Measurements from ENCODE around the gene MTHFD1L. TPM values are rescaled to one million over a fixed set of nuclear protein-coding genes. Genes with fewer than 3 reads are reported as not detected.
"Not testable (repeated sequence)": the region's sequence is repeated elsewhere in the genome, so short reads cannot be mapped to it uniquely, and the experiment has no call there.

Gene MTHFD1L
- total RNA-seq, 4 donors from 2014 or later: 4.3 to 23.1 (median 4.7) TPM

DNA sequence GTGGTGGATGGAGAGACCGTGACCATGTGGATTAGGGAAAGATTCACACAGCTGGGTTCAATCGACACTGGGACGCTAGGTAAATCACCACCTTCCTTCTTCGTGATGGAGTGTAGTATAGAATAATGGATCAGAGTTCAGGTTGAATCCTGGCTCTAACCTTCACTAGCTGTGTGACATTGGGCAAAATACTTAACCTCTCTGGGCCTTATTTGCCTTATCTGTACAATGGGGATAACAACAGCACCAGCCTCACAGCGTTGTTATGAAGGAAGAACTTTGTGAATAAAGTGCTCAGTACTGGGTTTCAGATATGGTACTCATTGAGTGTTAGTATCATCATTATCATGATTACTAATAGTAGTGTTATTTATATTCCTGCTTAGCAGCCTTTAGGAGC is 248.1 kb downstream of the MTHFD1L start:
- DNase-seq: no peak
- H3K4me1 ChIP-seq: no peaks in the 10 kb centered on the region
- H3K27me3 ChIP-seq: no peaks in the 10 kb centered on the region
- no peak overlapping the region for H3K27ac ChIP-seq
- no peaks in the 10 kb centered on the region for H3K36me3 ChIP-seq
- TF ChIP-seq, protein P1, sequence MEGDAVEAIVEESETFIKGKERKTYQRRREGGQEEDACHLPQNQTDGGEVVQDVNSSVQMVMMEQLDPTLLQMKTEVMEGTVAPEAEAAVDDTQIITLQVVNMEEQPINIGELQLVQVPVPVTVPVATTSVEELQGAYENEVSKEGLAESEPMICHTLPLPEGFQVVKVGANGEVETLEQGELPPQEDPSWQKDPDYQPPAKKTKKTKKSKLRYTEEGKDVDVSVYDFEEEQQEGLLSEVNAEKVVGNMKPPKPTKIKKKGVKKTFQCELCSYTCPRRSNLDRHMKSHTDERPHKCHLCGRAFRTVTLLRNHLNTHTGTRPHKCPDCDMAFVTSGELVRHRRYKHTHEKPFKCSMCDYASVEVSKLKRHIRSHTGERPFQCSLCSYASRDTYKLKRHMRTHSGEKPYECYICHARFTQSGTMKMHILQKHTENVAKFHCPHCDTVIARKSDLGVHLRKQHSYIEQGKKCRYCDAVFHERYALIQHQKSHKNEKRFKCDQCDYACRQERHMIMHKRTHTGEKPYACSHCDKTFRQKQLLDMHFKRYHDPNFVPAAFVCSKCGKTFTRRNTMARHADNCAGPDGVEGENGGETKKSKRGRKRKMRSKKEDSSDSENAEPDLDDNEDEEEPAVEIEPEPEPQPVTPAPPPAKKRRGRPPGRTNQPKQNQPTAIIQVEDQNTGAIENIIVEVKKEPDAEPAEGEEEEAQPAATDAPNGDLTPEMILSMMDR (IDR thresholded peaks at IDR 0.05): no peak
- no peak for TF ChIP-seq POLR2A (IDR thresholded peaks at IDR 0.05)
- no peaks in the 10 kb centered on the region for H3K9me3 ChIP-seq
- no peak overlapping the region for H3K4me3 ChIP-seq

DNA sequence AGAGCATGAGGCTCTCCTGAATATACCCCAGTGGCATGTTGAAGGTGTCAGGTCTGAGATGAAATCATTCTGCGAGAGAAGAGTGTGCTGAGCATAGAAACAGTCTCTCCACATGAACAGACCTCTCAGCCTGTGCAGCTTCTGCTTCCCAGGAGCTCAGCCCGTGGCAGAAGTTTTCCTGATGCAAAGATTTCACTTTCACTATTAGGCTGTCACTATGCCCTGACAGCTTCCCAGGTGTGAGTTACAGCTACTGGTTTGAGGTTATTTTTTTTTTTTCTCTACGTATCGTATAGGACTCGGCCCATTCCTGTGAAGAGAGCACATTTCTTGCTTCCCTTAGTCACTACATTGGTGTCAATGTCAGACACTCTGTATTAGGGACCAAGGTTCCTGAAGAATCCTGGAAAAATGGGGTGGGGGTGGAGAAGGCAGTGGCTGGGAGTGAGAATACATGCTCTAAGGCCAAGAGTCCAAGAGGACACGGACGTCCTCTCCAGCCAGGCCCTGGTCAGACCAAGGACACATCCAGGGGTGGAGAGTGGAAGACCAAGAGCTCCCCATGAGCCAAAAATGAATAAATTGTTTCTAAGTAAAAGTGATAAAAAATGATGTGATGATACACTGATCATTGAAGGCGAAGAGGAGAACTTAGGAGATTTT is 253.1 kb downstream of the MTHFD1L start:
- peaks cover 0 to 8% (median 0%) of the 10 kb centered on the region in 4 donors for H3K4me1 ChIP-seq
- peak in 1 of 2 donors; percentile 29 for TF ChIP-seq POLR2A (IDR thresholded peaks at IDR 0.05)
- TF ChIP-seq, protein P1 (IDR thresholded peaks at IDR 0.05): no peak
- no peak overlapping the region for H3K4me3 ChIP-seq
- peak in 1 of 3 donors; percentile 58 for DNase-seq
- H3K9me3 ChIP-seq: no peaks in the 10 kb centered on the region
- H3K27ac ChIP-seq: peak overlapping the region in 2 of 4 donors; percentile 72 to 82
- H3K27me3 ChIP-seq: no peaks in the 10 kb centered on the region
- no peaks in the 10 kb centered on the region for H3K36me3 ChIP-seq

DNA sequence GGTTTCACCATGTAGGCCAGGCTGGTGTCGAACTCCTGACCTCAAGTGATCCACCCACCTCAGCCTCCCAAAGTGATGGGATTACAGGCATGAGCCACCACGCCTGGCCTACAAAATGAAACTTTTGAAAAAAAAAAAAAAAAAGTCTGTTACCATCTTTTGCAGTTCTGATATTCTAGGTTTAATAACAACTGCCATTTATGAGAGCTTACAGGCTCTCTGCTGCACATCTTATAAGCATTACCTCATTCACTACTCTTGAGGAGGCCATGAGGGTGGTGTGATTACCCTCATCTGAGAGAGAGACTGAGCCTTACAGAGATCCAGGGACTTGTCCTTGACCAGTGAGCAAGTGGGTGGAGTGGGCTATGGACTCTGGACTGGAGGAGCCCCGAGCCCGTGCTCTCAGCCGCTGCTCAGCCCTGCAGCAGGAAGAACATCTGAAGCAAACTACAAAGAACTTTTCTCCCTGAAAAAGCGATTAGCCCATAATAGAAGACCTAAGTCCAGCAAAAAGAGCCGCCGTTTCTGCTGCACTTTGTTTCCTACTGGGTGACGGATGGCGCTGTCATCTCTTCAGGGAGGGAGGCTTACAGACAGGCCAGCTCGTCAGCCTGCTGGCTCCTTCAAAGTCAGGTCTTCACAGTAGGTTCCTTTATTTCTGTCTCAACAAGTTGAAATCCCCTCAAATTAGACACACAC is 254.5 kb downstream of the MTHFD1L start:
- TF ChIP-seq, protein P1 (IDR thresholded peaks at IDR 0.05): peak in 1 of 6 experiments; percentile 4
- TF ChIP-seq POLR2A (IDR thresholded peaks at IDR 0.05): peak; percentile 20 to 37
- Histone ChIP-seq H3K27ac (peak overlapping the region in 2 of 4 donors; percentile 72 to 82), H3K4me1 (peaks cover 0 to 12% (median 0%) of the 10 kb centered on the region in 4 donors), H3K27me3 (no peaks in the 10 kb centered on the region), H3K9me3 (no peaks in the 10 kb centered on the region), H3K4me3 (no peak overlapping the region), H3K36me3 (no peaks in the 10 kb centered on the region)
- peak in 2 of 3 donors; percentile 75 to 83 for DNase-seq

DNA sequence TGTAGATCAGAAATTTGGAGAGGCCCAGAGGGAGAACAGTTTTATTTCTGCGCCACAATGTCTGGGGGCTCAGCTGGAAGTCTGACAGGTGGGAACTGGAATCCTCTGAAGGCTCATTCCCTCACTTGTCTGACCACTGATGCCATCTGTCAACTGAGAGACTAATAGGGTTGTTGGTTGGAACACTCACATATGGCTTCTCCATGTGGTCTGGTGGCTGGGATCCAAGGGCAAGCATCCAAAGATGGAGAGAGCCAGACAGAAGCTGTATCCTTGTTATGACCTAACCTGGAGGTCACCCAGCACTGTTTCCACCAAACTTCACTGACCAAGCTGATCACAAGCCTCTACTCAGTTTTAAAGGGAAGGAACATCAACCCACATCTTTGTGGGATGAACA is 256.4 kb downstream of the MTHFD1L start:
- Histone ChIP-seq H3K9me3 (no peaks in the 10 kb centered on the region), H3K4me1 (peaks cover 0 to 17% (median 0%) of the 10 kb centered on the region in 4 donors), H3K27ac (peak overlapping the region in 1 of 4 donors; percentile 5), H3K36me3 (no peaks in the 10 kb centered on the region), H3K27me3 (no peaks in the 10 kb centered on the region), H3K4me3 (no peak overlapping the region)
- TF ChIP-seq, protein P1 (IDR thresholded peaks at IDR 0.05): no peak
- TF ChIP-seq POLR2A (IDR thresholded peaks at IDR 0.05): no peak
- peak in 1 of 3 donors; percentile 52 for DNase-seq

DNA sequence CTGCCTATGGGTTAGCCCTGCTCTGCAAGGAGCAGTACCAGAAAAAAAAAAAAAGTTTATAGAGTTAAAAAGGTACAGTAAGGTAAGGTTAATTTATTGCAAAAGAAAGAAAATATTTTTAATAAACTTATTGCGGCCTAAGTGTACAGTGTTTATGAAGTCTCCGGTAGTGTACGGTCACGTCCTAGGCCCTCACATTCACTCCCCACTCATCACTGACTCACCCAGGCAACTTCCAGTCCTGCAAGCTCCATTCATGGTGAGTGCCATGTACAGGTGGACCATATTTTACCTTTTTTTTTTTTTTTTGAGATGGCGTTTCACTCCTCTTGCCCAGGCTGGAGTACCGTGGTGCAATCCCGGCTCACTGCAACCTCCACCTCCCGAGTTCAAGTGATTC is 258.1 kb downstream of the MTHFD1L start:
- not testable (repeated sequence) for H3K4me3 ChIP-seq, H3K27me3 ChIP-seq, H3K9me3 ChIP-seq, DNase-seq, H3K27ac ChIP-seq, H3K36me3 ChIP-seq
- H3K4me1 ChIP-seq: peaks cover 0 to 17% (median 0%) of the 10 kb centered on the region in 4 donors

DNA sequence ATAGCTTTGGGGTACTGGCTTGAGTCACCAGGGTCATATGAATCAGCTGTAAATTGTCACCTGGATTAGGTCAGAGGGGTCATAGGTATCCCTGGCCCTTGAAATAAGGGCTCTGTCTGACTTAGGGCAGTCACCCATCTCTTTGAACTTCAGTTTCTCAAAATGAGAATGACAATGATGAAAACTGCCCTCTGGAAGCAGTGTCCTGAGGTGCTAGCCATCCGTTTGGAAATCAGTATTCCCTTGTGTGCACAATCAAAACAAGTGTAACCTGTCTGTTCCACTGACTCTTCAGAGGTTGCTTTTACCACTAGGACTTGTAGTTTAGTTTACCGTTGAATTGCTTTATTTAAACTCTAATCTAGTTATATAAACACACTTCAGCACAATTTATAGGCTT is 259.7 kb downstream of the MTHFD1L start:
- DNase-seq, H3K4me3 ChIP-seq, H3K27me3 ChIP-seq, H3K4me1 ChIP-seq, H3K27ac ChIP-seq, H3K9me3 ChIP-seq, H3K36me3 ChIP-seq: not testable (repeated sequence)

DNA sequence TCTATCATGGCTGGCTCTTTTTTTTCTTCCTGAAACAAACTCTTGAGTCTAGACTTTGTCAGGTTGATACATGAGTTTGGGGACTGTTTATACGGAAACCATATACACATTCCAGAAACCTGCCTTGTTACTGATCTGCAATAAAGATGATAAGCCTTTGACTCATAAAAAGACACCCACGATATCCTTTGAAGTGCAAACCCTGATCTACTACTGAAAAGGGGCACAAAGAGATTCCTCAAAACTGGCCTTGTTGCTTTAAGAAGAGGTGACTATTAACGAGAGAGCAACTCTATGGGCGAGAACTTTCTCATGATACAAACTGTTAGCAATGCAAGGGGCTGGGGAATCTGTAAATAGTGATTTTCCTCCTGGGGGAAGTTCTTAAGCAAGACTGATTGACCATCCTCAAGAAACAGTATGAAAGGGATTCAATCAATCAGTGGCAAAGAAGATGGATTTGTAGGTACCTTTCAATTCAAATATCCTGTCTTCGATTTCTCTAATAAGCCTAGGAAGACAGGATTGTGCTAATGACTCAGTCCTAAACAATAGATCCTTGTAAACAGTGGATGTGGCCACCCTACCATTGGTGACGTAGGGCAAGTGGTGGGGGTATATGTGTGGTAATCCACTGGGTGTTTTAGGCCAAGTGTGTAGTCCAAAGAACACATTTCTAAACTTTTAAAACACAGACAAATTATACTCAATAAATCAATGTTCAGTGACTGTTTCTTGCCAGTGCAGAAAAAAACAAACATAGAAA is 260.3 kb downstream of the MTHFD1L start:
- H3K36me3 ChIP-seq, H3K4me1 ChIP-seq, H3K27me3 ChIP-seq, H3K9me3 ChIP-seq, H3K4me3 ChIP-seq, H3K27ac ChIP-seq: not testable (repeated sequence)
- DNase-seq: peak in 1 of 3 donors; percentile 50

DNA sequence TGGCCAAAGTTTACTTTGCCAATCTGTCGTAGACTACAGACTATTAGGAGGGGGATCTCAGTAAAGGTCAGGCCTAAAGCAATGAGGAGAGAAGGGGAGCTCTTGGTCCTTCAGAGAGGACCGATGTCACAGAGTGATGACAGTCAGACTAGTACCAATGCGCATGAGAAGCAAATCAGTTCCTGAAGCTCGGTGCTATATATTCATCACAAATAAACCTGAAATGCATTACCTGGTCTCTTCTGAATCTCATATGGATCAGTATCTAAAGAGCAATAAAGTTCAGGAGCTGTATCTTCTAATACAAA is 260.9 kb downstream of the MTHFD1L start:
- H3K4me3 ChIP-seq, H3K9me3 ChIP-seq, H3K4me1 ChIP-seq, H3K27me3 ChIP-seq, DNase-seq, H3K27ac ChIP-seq, H3K36me3 ChIP-seq: not testable (repeated sequence)

DNA sequence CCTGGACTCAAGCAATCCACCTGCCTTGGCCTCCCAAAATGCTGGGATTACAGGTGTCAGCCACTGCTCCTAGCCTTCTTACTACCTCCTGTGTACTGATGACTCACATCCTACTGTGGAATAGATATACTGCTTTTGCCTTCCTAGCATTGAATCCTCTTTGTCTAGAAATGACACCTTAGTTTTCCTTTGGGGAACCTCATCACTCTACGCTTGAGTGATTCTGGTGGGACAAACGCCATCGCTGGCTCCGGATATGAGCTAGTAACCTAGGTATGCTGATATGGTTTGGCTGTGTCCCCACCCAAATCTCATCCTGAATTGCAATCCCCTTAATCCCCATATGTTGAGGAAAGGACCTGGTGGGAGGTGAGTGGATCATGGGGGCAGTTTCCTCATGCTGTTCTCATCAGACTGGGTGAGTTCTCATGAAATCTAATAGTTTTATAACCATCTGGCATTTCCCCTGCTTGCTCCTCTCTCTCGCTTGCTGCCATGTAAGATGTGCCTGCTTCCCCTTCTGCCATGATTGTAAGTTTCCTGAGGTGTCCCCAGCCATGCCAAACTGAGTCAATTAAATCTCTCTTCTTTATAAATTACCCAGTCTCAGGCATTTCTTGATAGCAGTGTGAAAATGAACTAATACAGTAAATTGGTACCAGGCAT is 261.8 kb downstream of the MTHFD1L start:
- H3K36me3 ChIP-seq, H3K4me3 ChIP-seq, H3K9me3 ChIP-seq, H3K27ac ChIP-seq, DNase-seq, H3K27me3 ChIP-seq, H3K4me1 ChIP-seq: not testable (repeated sequence)

Measured in Peyer's patch (tissue), 4 donors.